Neuronal stem cell (in vitro differentiated cells): ENCODE data around the gene DDX24.

ENCODE experiments used
- DNase-seq: peaks from one replicate; pipeline ENCODE4 v3.0.0-alpha.2; 2013; ENCODE audit warnings: low spot score
- H2AFZ ChIP-seq: one replicate; pipeline ENCODE4 v1.6.1; 2013; ENCODE audit warnings: mild to moderate bottlenecking, low read length, inconsistent platforms
- H2AK5ac ChIP-seq: 2 replicates; pipeline ENCODE4 v1.6.1; 2013; ENCODE audit warnings: low read depth, mild to moderate bottlenecking, inconsistent platforms, low read length, moderate library complexity, mixed read lengths
- H2BK120ac ChIP-seq: 2 replicates; pipeline ENCODE4 v1.6.1; 2013; ENCODE audit warnings: low read depth, mild to moderate bottlenecking, inconsistent platforms, low read length, moderate library complexity, mixed read lengths
- H2BK12ac ChIP-seq: one replicate; pipeline ENCODE4 v1.6.1; 2013; ENCODE audit warnings: low read length, inconsistent platforms
- H2BK15ac ChIP-seq: 2 replicates; pipeline ENCODE4 v1.6.1; 2013; ENCODE audit warnings: mild to moderate bottlenecking, low read length, inconsistent platforms, mixed read lengths
- H2BK5ac ChIP-seq: one replicate; pipeline ENCODE4 v1.6.1; 2013; ENCODE audit warnings: inconsistent platforms, mild to moderate bottlenecking, low read length, moderate library complexity
- H3K14ac ChIP-seq: one replicate; pipeline ENCODE4 v1.6.1; 2013; ENCODE audit warnings: low read length, inconsistent platforms
- H3K18ac ChIP-seq: 2 replicates; pipeline ENCODE4 v1.6.1; 2013; ENCODE audit warnings: low read length, inconsistent platforms
- H3K23ac ChIP-seq: 2 replicates; pipeline ENCODE4 v1.6.1; 2013; ENCODE audit warnings: low read depth, mild to moderate bottlenecking, mixed read lengths, low read length, inconsistent platforms; ENCODE audit not compliant: poor library complexity
- H3K27ac ChIP-seq: replicated peaks from 3 replicates; pipeline ENCODE4 v1.5.1; 2013; ENCODE audit warnings: low read length, inconsistent platforms
- H3K27me3 ChIP-seq, 3 experiments: 2 replicates each; pipeline ENCODE4 v1.6.1; 2013; ENCODE audit warnings: low read length in 3 of 3, mild to moderate bottlenecking in 2 of 3, inconsistent platforms in 1 of 3, low read depth in 1 of 3, mixed read lengths in 1 of 3, moderate library complexity in 1 of 3; ENCODE audit not compliant: control insufficient read depth in 3 of 3, insufficient read depth in 3 of 3
- H3K36me3 ChIP-seq, 2 donors: replicated peaks in 1 of 2; 2 replicates each; pipeline ENCODE4 v1.6.1; 2013; ENCODE audit warnings: low read length in 2 of 2; ENCODE audit not compliant: control insufficient read depth in 2 of 2, insufficient read depth in 2 of 2
- H3K4ac ChIP-seq: 2 replicates; pipeline ENCODE4 v1.6.1; 2013; ENCODE audit warnings: inconsistent platforms, mild to moderate bottlenecking, low read length, moderate library complexity
- H3K4me1 ChIP-seq, 2 donors: 1 replicate in 1 of 2; 2 replicates in 1 of 2; pipeline ENCODE4 v1.6.1; 2013; ENCODE audit warnings: low read length in 2 of 2, low read depth in 1 of 2; ENCODE audit not compliant: control insufficient read depth in 2 of 2, insufficient read depth in 1 of 2
- H3K4me2 ChIP-seq: one replicate; pipeline ENCODE4 v1.6.1; 2013; ENCODE audit warnings: mild to moderate bottlenecking, low read length, inconsistent platforms; ENCODE audit not compliant: insufficient read depth, poor library complexity, severe bottlenecking
- H3K4me3 ChIP-seq, 2 donors: 2 replicates each; pipeline ENCODE4 v1.5.1; 2013; ENCODE audit warnings: low read length in 2 of 2, mild to moderate bottlenecking in 2 of 2, inconsistent platforms in 1 of 2, moderate library complexity in 1 of 2
- H3K79me1 ChIP-seq: one replicate; pipeline ENCODE4 v1.6.1; 2013; ENCODE audit warnings: low read depth, mild to moderate bottlenecking, inconsistent platforms, low read length, moderate library complexity
- H3K9ac ChIP-seq: one replicate; pipeline ENCODE4 v1.6.1; 2013; ENCODE audit warnings: mild to moderate bottlenecking, low read depth, low read length, inconsistent platforms; ENCODE audit not compliant: poor library complexity
- H3K9me3 ChIP-seq, 2 donors: replicated peaks in 1 of 2; 2 replicates each; pipeline versions ENCODE3 to v1.6.1; 2013; ENCODE audit warnings: low read length in 2 of 2, mild to moderate bottlenecking in 2 of 2, inconsistent platforms in 1 of 2, low read depth in 1 of 2, mixed read lengths in 1 of 2, moderate library complexity in 1 of 2; ENCODE audit not compliant: control insufficient read depth in 2 of 2, insufficient read depth in 1 of 2
- H4K8ac ChIP-seq: one replicate; pipeline ENCODE4 v1.6.1; 2013; ENCODE audit warnings: low read depth, mild to moderate bottlenecking, inconsistent platforms, low read length, moderate library complexity
- H4K91ac ChIP-seq: one replicate; pipeline ENCODE4 v1.6.1; 2013; ENCODE audit warnings: low read length, low read depth, mild to moderate bottlenecking, inconsistent platforms; ENCODE audit not compliant: poor library complexity
- WGBS, 2 donors: extraction: QIAGEN DNeasy Blood & Tissue Kit; methylation state at CpG; one replicate each; pipeline ENCODE4 v1.1.7; 2013; ENCODE audit warnings: missing lambda C conversion rate in 2 of 2, mixed read lengths in 1 of 2; ENCODE audit not compliant: insufficient read length in 2 of 2, insufficient replicate concordance in 1 of 2; ENCODE audit errors: extremely low coverage in 2 of 2; 5-methylcytosine and 5-hydroxymethylcytosine counted together

Gene DDX24

DNA sequence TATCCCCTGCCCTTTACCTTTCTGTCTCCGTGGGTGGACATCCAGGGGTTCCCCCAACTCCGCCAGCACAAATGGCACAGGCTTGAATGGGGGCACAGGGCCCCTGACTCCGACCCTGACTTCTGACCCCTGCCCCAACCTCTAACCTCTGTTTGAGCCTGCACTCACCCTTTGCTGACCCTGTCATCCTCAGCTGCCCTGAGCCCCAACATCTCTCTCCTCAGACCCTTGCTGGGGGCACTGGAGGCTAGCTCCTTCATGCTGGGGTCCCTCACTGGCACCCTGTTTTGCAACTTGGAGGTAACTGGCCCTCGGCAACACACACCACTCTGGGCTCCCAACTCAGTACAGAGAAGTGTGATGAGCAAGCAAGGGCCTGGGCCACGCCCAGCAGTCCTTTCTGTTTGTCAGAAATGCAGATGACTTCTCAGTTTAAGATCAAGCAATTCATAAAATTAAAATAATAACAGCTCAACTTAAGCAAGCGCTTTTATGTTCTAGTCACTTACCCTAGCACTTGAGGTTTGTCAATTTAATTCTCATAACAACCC, 31.6 kb upstream of the DDX24 start:
- no peak for DNase-seq
- no peak overlapping the region for H2AK5ac ChIP-seq
- no peak overlapping the region for H2BK15ac ChIP-seq
- no peak overlapping the region for H3K14ac ChIP-seq
- H3K36me3 ChIP-seq: no peaks in the 10 kb centered on the region
- H4K91ac ChIP-seq: no peak overlapping the region
- no peak overlapping the region for H2BK5ac ChIP-seq
- no peak overlapping the region for H3K4ac ChIP-seq
- H4K8ac ChIP-seq: no peak overlapping the region
- WGBS, 2 donors: no CpG with 5 or more reads among the region's 6 CpGs
- H2BK120ac ChIP-seq: no peak overlapping the region
- peak overlapping the region; percentile 27 for H3K9ac ChIP-seq
- H3K23ac ChIP-seq: no peak overlapping the region
- no peak overlapping the region for H2AFZ ChIP-seq
- no peak overlapping the region for H3K27ac ChIP-seq
- no peaks in the 10 kb centered on the region for H3K27me3 ChIP-seq
- no peak overlapping the region for H2BK12ac ChIP-seq
- H3K9me3 ChIP-seq: peaks cover 0 to 1% of the 10 kb centered on the region in 2 donors
- no peak overlapping the region for H3K4me3 ChIP-seq
- no peak overlapping the region for H3K4me2 ChIP-seq
- no peaks in the 10 kb centered on the region for H3K79me1 ChIP-seq
- H3K4me1 ChIP-seq: peaks cover 3 to 4% of the 10 kb centered on the region in 2 donors
- no peak overlapping the region for H3K18ac ChIP-seq

DNA sequence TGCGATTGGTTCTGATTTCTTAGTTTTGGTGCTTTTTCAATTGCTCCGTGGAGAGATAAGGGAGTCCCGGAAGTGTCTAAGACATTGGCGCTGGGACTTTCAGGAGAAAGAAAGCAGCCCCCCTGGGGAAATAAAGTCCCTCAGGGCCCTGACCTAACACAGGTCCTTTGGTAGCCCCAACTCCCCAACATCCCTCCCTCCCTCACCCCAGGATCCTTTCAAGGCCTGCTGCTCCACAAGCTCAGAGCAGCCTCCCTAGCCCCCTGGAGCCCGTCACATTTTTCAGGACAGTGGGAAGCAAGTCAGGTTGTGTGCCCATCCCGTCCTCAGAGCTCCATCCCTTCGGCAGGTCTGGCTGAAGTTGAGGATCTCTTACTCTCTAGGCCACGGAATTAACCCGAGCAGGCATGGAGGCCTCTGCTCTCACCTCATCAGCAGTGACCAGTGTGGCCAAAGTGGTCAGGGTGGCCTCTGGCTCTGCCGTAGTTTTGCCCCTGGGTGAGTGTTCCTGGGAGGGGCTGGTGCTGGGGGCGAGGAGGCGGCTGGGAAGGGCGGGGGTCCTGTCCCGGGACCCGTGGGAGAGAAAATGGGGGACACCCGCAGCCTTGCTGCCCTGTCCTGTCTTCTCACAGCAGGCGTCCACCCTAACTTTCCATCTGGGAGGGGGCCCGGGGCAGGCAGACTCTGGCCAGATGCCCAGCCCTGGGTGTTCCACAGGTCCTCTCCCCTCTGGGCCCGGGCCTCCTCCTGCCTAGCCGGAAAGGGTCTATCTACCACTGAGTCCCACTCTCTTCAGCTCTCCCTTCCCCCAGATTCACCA, 30.5 kb upstream of the DDX24 start:
- no peak for DNase-seq
- no peak overlapping the region for H2BK5ac ChIP-seq
- no peak overlapping the region for H3K14ac ChIP-seq
- H3K9ac ChIP-seq: no peak overlapping the region
- H2BK12ac ChIP-seq: no peak overlapping the region
- no peaks in the 10 kb centered on the region for H3K36me3 ChIP-seq
- H3K23ac ChIP-seq: peak overlapping the region; percentile 21
- H2BK120ac ChIP-seq: no peak overlapping the region
- no peak overlapping the region for H2BK15ac ChIP-seq
- no peak overlapping the region for H4K91ac ChIP-seq
- no peak overlapping the region for H4K8ac ChIP-seq
- no peak overlapping the region for H3K4ac ChIP-seq
- H3K4me3 ChIP-seq: no peak overlapping the region
- no peaks in the 10 kb centered on the region for H3K27me3 ChIP-seq
- H3K27ac ChIP-seq: no peak overlapping the region
- no peak overlapping the region for H3K4me2 ChIP-seq
- no peaks in the 10 kb centered on the region for H3K79me1 ChIP-seq
- H3K4me1 ChIP-seq: peaks cover 3 to 4% of the 10 kb centered on the region in 2 donors
- H3K18ac ChIP-seq: peak overlapping the region; percentile 27
- H2AFZ ChIP-seq: no peak overlapping the region
- peak overlapping the region; percentile 33 for H2AK5ac ChIP-seq
- no CpG with 5 or more reads among the region's 20 CpGs for WGBS, 2 donors
- peaks cover 0 to 1% of the 10 kb centered on the region in 2 donors for H3K9me3 ChIP-seq

DNA sequence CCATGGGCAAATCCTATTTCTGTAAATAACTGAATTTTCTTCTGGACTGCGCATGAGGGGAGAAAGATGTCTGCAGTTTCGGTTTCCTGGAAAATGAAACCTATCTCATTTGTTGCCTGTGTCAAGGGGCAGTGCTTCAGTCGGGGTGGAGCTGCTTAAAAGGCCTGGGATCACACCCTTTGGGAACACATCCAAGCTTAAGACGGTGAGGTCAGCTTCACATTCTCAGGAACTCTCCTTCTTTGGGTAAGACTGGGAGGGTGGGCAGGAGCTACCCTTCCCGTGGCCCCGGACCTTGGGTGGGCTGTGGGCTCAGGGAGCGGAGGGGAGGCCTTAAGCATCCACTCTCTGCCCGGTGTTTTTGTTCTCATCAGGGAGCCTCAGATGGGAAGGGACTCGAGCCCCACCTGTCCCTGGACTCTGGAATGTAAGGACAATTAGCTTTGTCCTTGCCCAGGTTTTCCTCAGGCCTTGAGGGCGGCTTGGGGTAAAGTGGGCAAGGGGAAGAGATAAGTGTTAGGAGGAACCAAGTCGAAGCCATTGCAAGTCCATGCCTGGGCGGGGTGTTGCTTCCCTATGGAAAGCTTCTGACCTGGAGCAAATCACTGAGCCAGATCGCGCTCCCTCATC, 29.7 kb upstream of the DDX24 start, which contains the start of gene IFI27:
Gene IFI27, plus strand, starts transcription at position 185 of the 630 bp plus-strand sequence.
- Histone ChIP-seq H2BK15ac (no peak within 1 kb of the TSS), H4K8ac (no peak within 1 kb of the TSS), H3K79me1 (no peaks in the 10 kb centered on the region), H3K9me3 (peaks cover 0 to 1% of the 10 kb centered on the region in 2 donors), H3K4me1 (peaks cover 3 to 4% of the 10 kb centered on the region in 2 donors), H3K23ac (peak within 1 kb of the TSS; percentile 21), H2BK120ac (no peak within 1 kb of the TSS), H3K14ac (no peak within 1 kb of the TSS), H3K36me3 (no peaks in the 10 kb centered on the region), H3K9ac (no peak within 1 kb of the TSS), H2AFZ (no peak within 1 kb of the TSS), H2AK5ac (peak within 1 kb of the TSS; percentile 33), H2BK5ac (no peak within 1 kb of the TSS), H3K4me2 (no peak within 1 kb of the TSS), H3K27me3 (no peaks in the 10 kb centered on the region), H2BK12ac (no peak within 1 kb of the TSS), H4K91ac (no peak within 1 kb of the TSS), H3K4me3 (no peak within 1 kb of the TSS), H3K18ac (peak within 1 kb of the TSS; percentile 70), H3K27ac (no peak within 1 kb of the TSS), H3K4ac (no peak within 1 kb of the TSS)
- WGBS, 2 donors: no CpG with 5 or more reads among the region's 14 CpGs
- DNase-seq: no peak

DNA sequence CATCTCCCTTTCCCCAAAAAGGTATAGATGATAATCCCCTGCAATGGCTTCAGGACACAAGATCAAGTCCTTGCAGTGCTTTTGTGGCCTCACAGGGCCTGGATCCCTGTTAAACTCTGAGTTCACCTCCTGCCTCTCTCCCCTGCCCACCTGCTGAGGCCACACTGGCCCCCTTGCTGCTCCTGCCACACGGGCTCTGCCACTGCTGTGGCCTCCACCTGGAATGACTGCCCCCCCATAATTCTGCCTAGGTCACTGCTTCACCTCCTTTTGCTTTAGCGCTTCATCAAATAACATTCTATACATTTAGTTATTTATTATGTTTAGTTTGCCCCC, 28.9 kb upstream of the DDX24 start:
- Histone ChIP-seq H2AK5ac (no peak overlapping the region), H2BK12ac (no peak overlapping the region), H3K27ac (no peak overlapping the region), H3K9me3 (peaks cover 0 to 1% of the 10 kb centered on the region in 2 donors), H3K79me1 (no peaks in the 10 kb centered on the region), H3K18ac (peak overlapping the region; percentile 22), H4K8ac (no peak overlapping the region), H2AFZ (no peak overlapping the region), H3K9ac (no peak overlapping the region), H3K4me2 (no peak overlapping the region), H4K91ac (no peak overlapping the region), H3K23ac (no peak overlapping the region), H3K27me3 (no peaks in the 10 kb centered on the region), H2BK120ac (no peak overlapping the region), H2BK15ac (no peak overlapping the region), H3K4ac (no peak overlapping the region), H3K4me3 (no peak overlapping the region), H3K4me1 (peaks cover 3 to 5% of the 10 kb centered on the region in 2 donors), H3K36me3 (no peaks in the 10 kb centered on the region), H3K14ac (no peak overlapping the region), H2BK5ac (no peak overlapping the region)
- WGBS, 2 donors: no CpG with 5 or more reads among the region's 2 CpGs
- DNase-seq: no peak
